Fibroblast of lung (primary cell): ENCODE data around the gene MRPL33.

Source experiments
- EZH2 ChIP-seq: IDR thresholded peaks from 2 replicates; pipeline ENCODE4 v1.5.1; 2012; ENCODE audit warnings: low read length, control low read depth, mild to moderate bottlenecking; ENCODE audit errors: missing control alignments
- TF ChIP-seq, protein P1 (sequence below), 2 donors: IDR thresholded peaks in 1 of 2; conservative IDR thresholded peaks in 1 of 2; 1 replicate in 1 of 2; 2 replicates in 1 of 2; pipeline ENCODE4 v1.5.1; 2011 to 2012; ENCODE audit warnings: low read length in 2 of 2, control low read depth in 1 of 2, inconsistent platforms in 1 of 2, low read depth in 1 of 2, mild to moderate bottlenecking in 1 of 2

DNA sequence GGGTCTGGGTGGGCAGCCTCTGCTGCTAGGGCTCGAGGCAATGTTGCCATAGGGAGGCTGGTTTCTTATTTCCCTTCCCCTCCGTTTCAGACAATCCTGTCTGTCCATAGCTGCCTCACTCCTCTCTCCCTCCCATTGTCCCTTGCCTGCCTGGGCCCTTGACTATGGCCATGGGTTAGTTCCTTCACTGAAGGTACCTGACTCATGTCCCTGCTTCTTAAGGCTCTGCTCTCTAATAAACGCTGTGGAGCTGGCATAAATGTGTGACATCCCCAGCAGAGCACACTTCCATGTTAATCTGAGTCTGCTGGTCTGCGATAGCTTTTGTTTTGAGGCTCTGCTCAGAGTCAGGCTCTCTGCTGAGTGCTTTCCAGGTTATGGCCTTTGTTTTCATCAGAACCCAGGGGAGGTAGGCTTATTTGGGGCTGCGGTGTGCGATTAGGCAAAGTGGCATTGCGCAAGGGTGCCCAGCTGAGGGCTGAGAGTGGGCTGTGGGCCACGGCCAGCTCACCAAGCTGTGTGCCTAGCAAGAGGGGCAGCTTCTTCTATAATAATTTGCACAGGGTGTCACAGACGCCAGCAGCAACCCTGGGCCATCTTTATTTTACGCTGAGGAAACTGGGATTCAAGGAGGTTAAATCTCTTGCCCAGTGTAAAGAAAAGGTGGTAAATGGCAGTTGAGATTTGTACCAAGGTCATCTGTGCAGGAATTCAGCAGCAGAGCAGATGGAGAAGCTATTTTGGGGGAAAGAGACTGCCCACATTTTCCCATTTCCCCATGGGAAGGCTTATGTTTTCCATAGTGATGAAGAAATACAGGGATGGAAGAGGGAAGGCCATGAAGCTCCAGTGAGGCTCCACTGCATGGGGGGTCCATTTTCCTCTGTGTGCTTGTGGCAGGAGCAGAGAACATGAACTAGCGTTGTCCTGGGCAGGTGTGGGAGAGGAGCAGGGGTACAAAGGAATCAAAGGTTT, 25.6 kb downstream of the MRPL33 start:
- TF ChIP-seq EZH2, result no peak
- TF ChIP-seq, protein P1, sequence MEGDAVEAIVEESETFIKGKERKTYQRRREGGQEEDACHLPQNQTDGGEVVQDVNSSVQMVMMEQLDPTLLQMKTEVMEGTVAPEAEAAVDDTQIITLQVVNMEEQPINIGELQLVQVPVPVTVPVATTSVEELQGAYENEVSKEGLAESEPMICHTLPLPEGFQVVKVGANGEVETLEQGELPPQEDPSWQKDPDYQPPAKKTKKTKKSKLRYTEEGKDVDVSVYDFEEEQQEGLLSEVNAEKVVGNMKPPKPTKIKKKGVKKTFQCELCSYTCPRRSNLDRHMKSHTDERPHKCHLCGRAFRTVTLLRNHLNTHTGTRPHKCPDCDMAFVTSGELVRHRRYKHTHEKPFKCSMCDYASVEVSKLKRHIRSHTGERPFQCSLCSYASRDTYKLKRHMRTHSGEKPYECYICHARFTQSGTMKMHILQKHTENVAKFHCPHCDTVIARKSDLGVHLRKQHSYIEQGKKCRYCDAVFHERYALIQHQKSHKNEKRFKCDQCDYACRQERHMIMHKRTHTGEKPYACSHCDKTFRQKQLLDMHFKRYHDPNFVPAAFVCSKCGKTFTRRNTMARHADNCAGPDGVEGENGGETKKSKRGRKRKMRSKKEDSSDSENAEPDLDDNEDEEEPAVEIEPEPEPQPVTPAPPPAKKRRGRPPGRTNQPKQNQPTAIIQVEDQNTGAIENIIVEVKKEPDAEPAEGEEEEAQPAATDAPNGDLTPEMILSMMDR (conservative IDR thresholded peaks at IDR 0.05 in 1 of 2, IDR thresholded peaks at IDR 0.05 in 1 of 2; ENCODE audit: low read depth in 1 of 2, low read length in 2 of 2), result no peak
